K562 (cell line): ENCODE data around the gene DBX1. TPM values are rescaled to one million over a fixed set of nuclear protein-coding genes. Genes with fewer than 3 reads are reported as not detected.

Experiments
- ATAC-seq: fragments of 200-7000 bp; cut with Tn5 transposase; 3 replicates; pipeline ENCODE4 v1.9.1; 2020; ENCODE audit warnings: moderate library complexity
- BruUV-seq: library from RNA; stranded (reverse); fragments of 400-500 nt; replicated peaks from 2 replicates; lab custom pipeline; 2021; lab: Mats Ljungman, UMichigan
- CTCF ChIA-PET: fragments of 300-600 bp; formaldehyde crosslinking; extraction: SDS; loops from one replicate; lab custom pipeline; 2021; ENCODE audit warnings: low intra/inter-chr PET ratio; lab: Yijun Ruan, JAX
- POLR2A ChIA-PET: fragments of 300-600, 350-650 bp; sonication (Branson Sonifier 250); formaldehyde crosslinking; extraction: SDS; loops from one replicate; lab custom pipeline; 2021; ENCODE audit warnings: antibody characterized with exemption, inconsistent platforms; lab: Yijun Ruan, JAX
- DNase-seq, 4 experiments: peaks; one replicate each; pipeline versions ENCODE4 v3.0.0 to v3.0.0-alpha.2; 2011 to 2018; ENCODE audit warnings: low spot score in 3 of 4, mixed read lengths in 3 of 4; ENCODE audit errors: extremely low read depth in 1 of 4
- FAIRE-seq: peaks from 2 replicates; lab custom pipeline; 2011; peaks lifted over from hg19 to GRCh38; lab: Jason Lieb, UNC
- H2AFZ ChIP-seq: 2 replicates; pipeline ENCODE4 v1.6.0; 2011; ENCODE audit warnings: low read depth, low read length, control low read depth, inconsistent platforms
- H3K27ac ChIP-seq: fragments of 200-600 bp; 3 replicates; pipeline ENCODE4 v1.8.0; 2011; ENCODE audit warnings: low read depth, mild to moderate bottlenecking, control low read depth, inconsistent platforms, low read length, moderate library complexity, mixed read lengths; ENCODE audit errors: extremely low read depth
- H3K27me3 ChIP-seq, 2 experiments: fragments of 300-600 bp in 1 of 2; 2 replicates in 1 of 2; 3 replicates in 1 of 2; pipeline versions ENCODE4 v1.6.0 to v1.8.0; 2011; ENCODE audit warnings: inconsistent platforms in 2 of 2, low read length in 2 of 2, mild to moderate bottlenecking in 1 of 2, mixed read lengths in 1 of 2, moderate library complexity in 1 of 2; ENCODE audit not compliant: control insufficient read depth in 2 of 2, insufficient read depth in 2 of 2
- H3K36me3 ChIP-seq: fragments of 300-600 bp; 3 replicates; pipeline ENCODE4 v1.8.0; 2011; ENCODE audit warnings: mild to moderate bottlenecking, low read length, inconsistent platforms; ENCODE audit not compliant: control insufficient read depth, insufficient read depth
- H3K4me1 ChIP-seq, 2 experiments: fragments of 200-600 bp in 1 of 2; replicated peaks in 1 of 2; 2 replicates in 1 of 2; 3 replicates in 1 of 2; pipeline versions ENCODE4 v1.5.1 to v1.8.0; 2011; ENCODE audit warnings: inconsistent platforms in 2 of 2, low read length in 2 of 2, mild to moderate bottlenecking in 1 of 2, mixed read lengths in 1 of 2, moderate library complexity in 1 of 2; ENCODE audit not compliant: control insufficient read depth in 2 of 2, insufficient read depth in 2 of 2
- H3K4me2 ChIP-seq: 2 replicates; pipeline ENCODE4 v1.6.1; 2011; ENCODE audit warnings: low read length, control low read depth, inconsistent platforms, mixed read lengths; ENCODE audit not compliant: insufficient read depth
- H3K4me3 ChIP-seq: fragments of 200-600 bp; sonication (generic), shearing (Covaris generic); 2 replicates; pipeline ENCODE4 v1.5.1; 2016; ENCODE audit warnings: control low read depth, inconsistent platforms
- H3K79me2 ChIP-seq: fragments of 200-600 bp; 3 replicates; pipeline ENCODE4 v1.8.0; 2011; ENCODE audit warnings: low read length, inconsistent platforms; ENCODE audit not compliant: control insufficient read depth, insufficient read depth
- H3K9ac ChIP-seq, 2 experiments: 2 replicates each; pipeline versions ENCODE4 v1.6.0 to v1.6.1; 2011; ENCODE audit warnings: low read depth in 2 of 2, low read length in 2 of 2, control low read depth in 1 of 2, inconsistent platforms in 1 of 2, mild to moderate bottlenecking in 1 of 2, mixed read lengths in 1 of 2; ENCODE audit not compliant: insufficient read depth in 1 of 2
- H3K9me1 ChIP-seq: one replicate; pipeline ENCODE4 v1.6.0; 2011; ENCODE audit warnings: inconsistent platforms, mild to moderate bottlenecking, low read length, moderate library complexity; ENCODE audit not compliant: control insufficient read depth, insufficient read depth
- H3K9me3 ChIP-seq: replicated peaks from 2 replicates; pipeline ENCODE4 v1.5.1; 2011; ENCODE audit warnings: low read depth, low read length, inconsistent platforms; ENCODE audit not compliant: control insufficient read depth, insufficient read depth
- H4K20me1 ChIP-seq: replicated peaks from 2 replicates; pipeline ENCODE4 v1.6.1; 2011; ENCODE audit warnings: low read length, inconsistent platforms, mixed read lengths; ENCODE audit not compliant: control insufficient read depth, insufficient read depth
- AFF1 ChIP-seq, 2 experiments: fragments of 450-650 bp; IDR thresholded peaks; 2 replicates each; pipeline ENCODE4 v1.6.1; 2018; ENCODE audit warnings: mild to moderate bottlenecking in 2 of 2, low read depth in 1 of 2; ENCODE audit not compliant: partially characterized antibody in 2 of 2
- CREB3 ChIP-seq: fragments of 450-650 bp; conservative IDR thresholded peaks from 2 replicates; pipeline ENCODE4 v1.6.1; 2016; ENCODE audit warnings: missing genetic modification characterization, low read depth, mild to moderate bottlenecking, missing compliant biosample characterization, moderate library complexity
- CREBBP ChIP-seq: IDR thresholded peaks from one replicate; pipeline ENCODE4 v1.6.1; 2012; ENCODE audit warnings: low read depth, mild to moderate bottlenecking, control low read depth, inconsistent platforms, low read length
- ETS1 ChIP-seq: conservative IDR thresholded peaks from 2 replicates; pipeline ENCODE4 v1.6.1; 2011; ENCODE audit warnings: low read depth, mild to moderate bottlenecking, low read length; ENCODE audit not compliant: control insufficient read depth
- GABPB2 ChIP-seq: fragments of 250-450 bp; sonication (Bioruptor Pico); conservative IDR thresholded peaks from 2 replicates; pipeline ENCODE4 v1.5.1; 2021; ENCODE audit warnings: mild to moderate bottlenecking
- NR3C1 ChIP-seq: sonication (generic); formaldehyde crosslinking; IDR thresholded peaks from 2 replicates; pipeline ENCODE4 v1.8.1; 2022; ENCODE audit warnings: missing genetic modification reagents
- PTRF ChIP-seq: fragments of 450-650 bp; IDR thresholded peaks from 2 replicates; pipeline ENCODE4 v1.6.1; 2016; ENCODE audit warnings: mild to moderate bottlenecking, missing genetic modification characterization, missing compliant biosample characterization
- TFAM ChIP-seq: fragments of 250-450 bp; sonication (Bioruptor Pico); conservative IDR thresholded peaks from 2 replicates; pipeline ENCODE4 v1.5.0; 2021; ENCODE audit warnings: mild to moderate bottlenecking, moderate library complexity
- ZNF347 ChIP-seq: fragments of 450-650 bp; formaldehyde crosslinking; IDR thresholded peaks from 2 replicates; pipeline ENCODE4 v1.4.0; 2020; ENCODE audit warnings: low read depth, mild to moderate bottlenecking, moderate library complexity
- WGBS: fragments of 100-300 bp; shearing (Covaris generic); methylation state at CpG from one replicate; pipeline ENCODE4 v1.1.6; 2016; ENCODE audit warnings: low coverage, mixed read lengths; ENCODE audit not compliant: insufficient coverage; ENCODE audit errors: missing lambda C conversion rate; 5-methylcytosine and 5-hydroxymethylcytosine counted together
- in situ Hi-C: fragments of 300-500 bp; cut with MboI; formaldehyde crosslinking; loops from 4 replicates; pipeline ENCODE4 v1.15.0; 2018; ENCODE audit warnings: inconsistent platforms, mixed read lengths
- intact Hi-C: fragments of 100-400 bp; cut with micrococcal nuclease; formaldehyde crosslinking; loops from 2 replicates; pipeline ENCODE4 v1.14.2; 2022
- polyA plus RNA-seq, 8 experiments: library from polyadenylated mRNA; depleted of rRNA in 4 of 8; stranded (reverse) in 5 of 8; unstranded in 3 of 8; fragments of >200 nt; fragmentation: Nextera tagmentation in 2 of 8; fragmentation: Illumina TruSeq in 1 of 8; extraction: Ambion mirVana in 2 of 8; extraction: Trizol in 1 of 8; gene quantifications; 2 replicates each; pipeline versions ENCODE4 v1.2.1 to v1.2.3, GENCODE V29; 2011 to 2014; ENCODE audit warnings: inconsistent platforms in 1 of 8, missing spikeins in 1 of 8
- total RNA-seq, 7 experiments: library from RNA; depleted of rRNA in 6 of 7; stranded (reverse); fragments of >200 nt in 6 of 7; fragmentation: Illumina TruSeq in 2 of 7; extraction: Trizol in 2 of 7; gene quantifications; 2 replicates each; pipeline versions ENCODE4 v1.2.1 to v1.2.3, GENCODE V29; 2011 to 2021; ENCODE audit warnings: low replicate concordance in 1 of 7
- TF ChIP-seq, protein P1 (sequence below): fragments of 250-450 bp; sonication (Bioruptor Pico); IDR thresholded peaks from 2 replicates; pipeline ENCODE4 v1.9.0; 2021; ENCODE audit warnings: mild to moderate bottlenecking

Gene DBX1
- total and polyA plus RNA-seq, 9 of the 15 experiments (the other 6 are each of a cell fraction or from before 2014, with no cell fraction given): not detected

GRCh38 chr11:20132667-20133039, 27.6 kb downstream of the DBX1 start:
- FAIRE-seq: no peak
- H3K4me2 ChIP-seq: no peak overlapping the region; the same call in 1 of the 2 replicates
- no peak overlapping the region for H2AFZ ChIP-seq
- ATAC-seq: no peak
- H3K27ac ChIP-seq: no peak overlapping the region
- no peaks in the 10 kb centered on the region for H3K9me3 ChIP-seq
- no peak overlapping the region for H3K9ac ChIP-seq
- no peak overlapping the region for H3K4me3 ChIP-seq
- H4K20me1 ChIP-seq: no peaks in the 10 kb centered on the region; the same call in 1 of the 2 replicates
- DNase-seq: no peak
- 13% methylated on average over 8 of the region's 8 CpGs for WGBS
- CTCF ChIA-PET: interaction anchor here (1.0 to 4.2 kb wide), 6 partner anchors 181 to 1062 kb away, joined by 3 to 29 read pairs (median 15); no protein-coding TSS in a partner anchor
- H3K9me1 ChIP-seq: no peaks in the 10 kb centered on the region
- no TSS peak for BruUV-seq
- no peak for TF ChIP-seq CREB3 (tag)
- TF ChIP-seq AFF1 (IDR thresholded peaks at IDR 0.05; ENCODE audit: low read depth in 1 of 2, partially characterized antibody in 2 of 2): no peak
- TF ChIP-seq GABPB2 (CRISPR knock-in tag): no peak
- no peak for TF ChIP-seq CREBBP
- TF ChIP-seq NR3C1 (CRISPR knock-in tag): no peak
- TF ChIP-seq PTRF (tag): no peak
- no peak for TF ChIP-seq TFAM (CRISPR knock-in tag)
- TF ChIP-seq ETS1: no peak
- TF ChIP-seq ZNF347: no peak
- TF ChIP-seq, protein P1, sequence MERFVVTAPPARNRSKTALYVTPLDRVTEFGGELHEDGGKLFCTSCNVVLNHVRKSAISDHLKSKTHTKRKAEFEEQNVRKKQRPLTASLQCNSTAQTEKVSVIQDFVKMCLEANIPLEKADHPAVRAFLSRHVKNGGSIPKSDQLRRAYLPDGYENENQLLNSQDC (CRISPR knock-in tag): no peak
- intact Hi-C loops: loop anchor here (1.0 to 5.0 kb wide), 4 partner anchors 181 to 570 kb away; no protein-coding TSS in a partner anchor
- H3K79me2 ChIP-seq: no peaks in the 10 kb centered on the region
- POLR2A ChIA-PET: interaction anchor here (0.6 to 1.3 kb wide), 5 partner anchors 10 to 198 kb away, joined by 3 to 4 read pairs (median 3); no protein-coding TSS in a partner anchor
- H3K4me1 ChIP-seq: peaks cover 0 to 6% of the 10 kb centered on the region in 2 experiments; a peak in 2 of 5 replicates
- in situ Hi-C loops: loop anchor here (5.0 to 10.0 kb wide), 2 partner anchors 202 to 570 kb away; no protein-coding TSS in a partner anchor
- no peaks in the 10 kb centered on the region for H3K36me3 ChIP-seq
- H3K27me3 ChIP-seq: peaks cover 2 to 22% of the 10 kb centered on the region in 2 experiments; a peak in 4 of 5 replicates
